H9 (cell line): ENCODE results near the gene FBXO24. TPM values are rescaled to one million over a fixed set of nuclear protein-coding genes. Genes with fewer than 3 reads are reported as not detected.

Source experiments
- DNase-seq: peaks from one replicate; pipeline ENCODE4 v3.0.0-alpha.2; 2017
- H2AFZ ChIP-seq: one replicate; pipeline ENCODE4 v1.6.1; 2013; ENCODE audit warnings: mild to moderate bottlenecking, low read length, control low read depth, moderate library complexity
- H2AK5ac ChIP-seq: 2 replicates; pipeline ENCODE4 v1.6.1; 2013; ENCODE audit warnings: low read length, control low read depth, mixed read lengths; ENCODE audit not compliant: insufficient read length
- H2BK120ac ChIP-seq: one replicate; pipeline ENCODE4 v1.6.1; 2013; ENCODE audit warnings: low read depth, mild to moderate bottlenecking, low read length, control low read depth, inconsistent platforms; ENCODE audit not compliant: poor library complexity, severe bottlenecking
- H2BK12ac ChIP-seq: 2 replicates; pipeline ENCODE4 v1.6.1; 2013; ENCODE audit warnings: low read length, control low read depth, mixed read lengths, low read depth; ENCODE audit not compliant: insufficient read length
- H2BK15ac ChIP-seq: 2 replicates; pipeline ENCODE4 v1.6.1; 2013; ENCODE audit warnings: low read depth, low read length, control low read depth
- H2BK20ac ChIP-seq: one replicate; pipeline ENCODE4 v1.6.1; 2013; ENCODE audit warnings: low read depth, mild to moderate bottlenecking, low read length, control low read depth, inconsistent platforms; ENCODE audit not compliant: poor library complexity, severe bottlenecking
- H2BK5ac ChIP-seq: 2 replicates; pipeline ENCODE4 v1.6.1; 2013; ENCODE audit warnings: low read length, control low read depth, mixed read lengths; ENCODE audit not compliant: insufficient read length
- H3K14ac ChIP-seq: 2 replicates; pipeline ENCODE4 v1.6.1; 2013; ENCODE audit warnings: low read length, control low read depth; ENCODE audit not compliant: insufficient read depth
- H3K18ac ChIP-seq: 2 replicates; pipeline ENCODE4 v1.6.1; 2013; ENCODE audit warnings: low read depth, mild to moderate bottlenecking, mixed read lengths, low read length, control low read depth; ENCODE audit not compliant: insufficient read length
- H3K23ac ChIP-seq: 2 replicates; pipeline ENCODE4 v1.6.1; 2013; ENCODE audit warnings: low read length, control low read depth, mixed read lengths, low read depth; ENCODE audit not compliant: insufficient read length
- H3K23me2 ChIP-seq: 2 replicates; pipeline ENCODE4 v1.6.1; 2013; ENCODE audit warnings: low read depth, mild to moderate bottlenecking, mixed read lengths, low read length, control low read depth; ENCODE audit not compliant: insufficient read length, poor library complexity, severe bottlenecking
- H3K27ac ChIP-seq: 2 replicates; pipeline ENCODE4 v1.5.1; 2013; ENCODE audit warnings: low read length, control low read depth, mixed read lengths, low read depth; ENCODE audit not compliant: insufficient read length
- H3K27me3 ChIP-seq: 2 replicates; pipeline ENCODE4 v1.6.1; 2013; ENCODE audit warnings: low read length, control low read depth, inconsistent platforms; ENCODE audit not compliant: insufficient read depth
- H3K4ac ChIP-seq: 2 replicates; pipeline ENCODE4 v1.6.1; 2013; ENCODE audit warnings: low read depth, mild to moderate bottlenecking, control low read depth, inconsistent platforms, low read length, moderate library complexity
- H3K4me1 ChIP-seq: 2 replicates; pipeline ENCODE4 v1.6.1; 2013; ENCODE audit warnings: low read length, control low read depth, inconsistent platforms; ENCODE audit not compliant: insufficient read depth
- H3K4me2 ChIP-seq: 2 replicates; pipeline ENCODE4 v1.6.1; 2013; ENCODE audit warnings: low read length, control low read depth, mixed read lengths; ENCODE audit not compliant: insufficient read length, insufficient read depth
- H3K56ac ChIP-seq: 2 replicates; pipeline ENCODE4 v1.6.1; 2013; ENCODE audit warnings: low read depth, mild to moderate bottlenecking, mixed read lengths, low read length, control low read depth; ENCODE audit not compliant: insufficient read length
- H3K79me1 ChIP-seq: 2 replicates; pipeline ENCODE4 v1.6.1; 2013; ENCODE audit warnings: low read depth, mild to moderate bottlenecking, moderate library complexity, low read length, control low read depth, inconsistent platforms; ENCODE audit not compliant: insufficient read depth, poor library complexity, severe bottlenecking
- H3K79me2 ChIP-seq: 2 replicates; pipeline ENCODE4 v1.6.1; 2013; ENCODE audit warnings: low read length, control low read depth, inconsistent platforms; ENCODE audit not compliant: insufficient read depth
- H3K9ac ChIP-seq: 2 replicates; pipeline ENCODE4 v1.6.1; 2013; ENCODE audit warnings: low read length, control low read depth, mixed read lengths; ENCODE audit not compliant: insufficient read length; ENCODE audit errors: extremely low read depth
- H3K9me3 ChIP-seq: one replicate; pipeline ENCODE4 v1.6.1; 2013; ENCODE audit warnings: low read depth, low read length, inconsistent platforms; ENCODE audit not compliant: control insufficient read depth
- H3T11ph ChIP-seq: one replicate; pipeline ENCODE4 v1.6.1; 2013; ENCODE audit warnings: mild to moderate bottlenecking, low read length, control low read depth, inconsistent platforms
- H4K20me1 ChIP-seq: one replicate; pipeline ENCODE4 v1.6.1; 2013; ENCODE audit not compliant: control insufficient read depth, insufficient read length, insufficient read depth
- H4K5ac ChIP-seq: 2 replicates; pipeline ENCODE4 v1.6.1; 2013; ENCODE audit warnings: low read depth, mild to moderate bottlenecking, mixed read lengths, low read length, control low read depth; ENCODE audit not compliant: insufficient read length
- H4K8ac ChIP-seq: replicated peaks from 2 replicates; pipeline ENCODE4 v1.6.1; 2013; ENCODE audit warnings: low read length, control low read depth, mixed read lengths, low read depth; ENCODE audit not compliant: insufficient read length
- H4K91ac ChIP-seq: 2 replicates; pipeline ENCODE4 v1.6.1; 2013; ENCODE audit warnings: low read depth, mild to moderate bottlenecking, moderate library complexity, mixed read lengths, low read length, control low read depth; ENCODE audit not compliant: insufficient read length
- H3K27ac Mint-ChIP-seq, 3 experiments: 2 replicates in 2 of 3; 3 replicates in 1 of 3; pipeline ENCODE4 v1.8.0; 2020 to 2021; ENCODE audit warnings: mixed read lengths in 3 of 3, mild to moderate bottlenecking in 1 of 3, moderate library complexity in 1 of 3
- H3K27me3 Mint-ChIP-seq: 2 replicates; pipeline ENCODE4 v1.8.0; 2021; ENCODE audit warnings: low read depth, mild to moderate bottlenecking, moderate library complexity, mixed read lengths
- H3K36me3 Mint-ChIP-seq, 3 experiments: 2 replicates in 2 of 3; 3 replicates in 1 of 3; pipeline ENCODE4 v1.8.0; 2020 to 2021; ENCODE audit warnings: low read depth in 3 of 3, mixed read lengths in 3 of 3; ENCODE audit not compliant: insufficient read depth in 1 of 3
- H3K4me1 Mint-ChIP-seq, 2 experiments: 2 replicates each; pipeline ENCODE4 v1.8.0; 2020; ENCODE audit warnings: mixed read lengths in 2 of 2
- H3K4me3 Mint-ChIP-seq, 2 experiments: 2 replicates in 1 of 2; 3 replicates in 1 of 2; pipeline ENCODE4 v1.8.0; 2020 to 2021; ENCODE audit warnings: mild to moderate bottlenecking in 2 of 2, mixed read lengths in 2 of 2, moderate library complexity in 1 of 2
- H3K9me3 Mint-ChIP-seq, 2 experiments: 2 replicates in 1 of 2; 3 replicates in 1 of 2; pipeline ENCODE4 v1.8.0; 2020; ENCODE audit warnings: mild to moderate bottlenecking in 2 of 2, mixed read lengths in 2 of 2, moderate library complexity in 1 of 2
- WGBS: extraction: QIAGEN DNeasy Blood & Tissue Kit; methylation state at CpG from one replicate; pipeline ENCODE4 v1.1.7; 2013; ENCODE audit warnings: missing lambda C conversion rate, low lambda C conversion rate, mixed read lengths; ENCODE audit not compliant: insufficient read length; ENCODE audit errors: extremely low coverage; 5-methylcytosine and 5-hydroxymethylcytosine counted together
- total RNA-seq: library from RNA; stranded (reverse); gene quantifications from 2 replicates; pipeline ENCODE4 v1.2.1, GENCODE V29; 2021
- TF ChIP-seq, protein P1 (sequence below): fragments of 200-600 bp; sonication (generic); conservative IDR thresholded peaks from 3 replicates; pipeline ENCODE4 v1.8.0; 2021; ENCODE audit warnings: antibody characterized with exemption, mild to moderate bottlenecking

The FBXO24 gene
- total RNA-seq, 1 experiment from 2014 or later, result 0.85 TPM

DNA sequence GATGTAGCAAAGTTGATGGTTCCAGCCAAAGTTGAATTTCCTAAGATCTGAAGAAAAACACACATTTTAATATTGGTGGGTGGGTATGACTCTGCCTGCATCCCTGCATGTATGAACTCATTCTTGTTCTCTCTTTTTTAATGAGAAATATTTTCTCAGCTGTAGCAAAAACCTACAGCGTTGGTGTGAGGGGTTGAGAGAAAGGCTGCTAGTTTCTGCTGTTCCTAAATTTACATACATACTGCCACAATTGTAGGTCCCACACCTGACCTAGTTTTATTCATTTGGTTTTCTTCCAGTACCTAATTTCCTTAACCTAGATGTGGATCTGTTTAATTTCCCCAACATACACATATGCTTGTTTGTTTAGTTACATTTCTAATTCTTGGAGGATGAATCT lies 42.5 kb upstream of the FBXO24 start:
- no peaks in the 10 kb centered on the region; the same call in 1 of the 2 replicates for H3K27me3 ChIP-seq
- no peak overlapping the region for H3T11ph ChIP-seq
- H3K23me2 ChIP-seq, result peaks cover 8% of the 10 kb centered on the region
- H4K91ac ChIP-seq, result no peak overlapping the region
- H3K56ac ChIP-seq, result no peak overlapping the region
- no peaks in the 10 kb centered on the region; a peak in 1 of 7 replicates for H3K36me3 Mint-ChIP-seq
- H2BK120ac ChIP-seq, result no peak overlapping the region
- no peak overlapping the region for H2AFZ ChIP-seq
- no peaks in the 10 kb centered on the region for H4K20me1 ChIP-seq
- no CpG with 5 or more reads among the region's 1 CpG for WGBS
- H3K27ac ChIP-seq, result no peak overlapping the region
- H3K4ac ChIP-seq, result no peak overlapping the region
- H3K4me3 Mint-ChIP-seq, result no peak overlapping the region
- no peak overlapping the region for H2BK20ac ChIP-seq
- H3K27me3 Mint-ChIP-seq, result peaks cover 19% of the 10 kb centered on the region
- H3K27ac Mint-ChIP-seq, result no peak overlapping the region; a peak in 1 of 7 replicates
- H3K14ac ChIP-seq, result no peak overlapping the region
- no peak overlapping the region for H3K4me2 ChIP-seq
- H4K8ac ChIP-seq, result no peak overlapping the region
- TF ChIP-seq, protein P1, sequence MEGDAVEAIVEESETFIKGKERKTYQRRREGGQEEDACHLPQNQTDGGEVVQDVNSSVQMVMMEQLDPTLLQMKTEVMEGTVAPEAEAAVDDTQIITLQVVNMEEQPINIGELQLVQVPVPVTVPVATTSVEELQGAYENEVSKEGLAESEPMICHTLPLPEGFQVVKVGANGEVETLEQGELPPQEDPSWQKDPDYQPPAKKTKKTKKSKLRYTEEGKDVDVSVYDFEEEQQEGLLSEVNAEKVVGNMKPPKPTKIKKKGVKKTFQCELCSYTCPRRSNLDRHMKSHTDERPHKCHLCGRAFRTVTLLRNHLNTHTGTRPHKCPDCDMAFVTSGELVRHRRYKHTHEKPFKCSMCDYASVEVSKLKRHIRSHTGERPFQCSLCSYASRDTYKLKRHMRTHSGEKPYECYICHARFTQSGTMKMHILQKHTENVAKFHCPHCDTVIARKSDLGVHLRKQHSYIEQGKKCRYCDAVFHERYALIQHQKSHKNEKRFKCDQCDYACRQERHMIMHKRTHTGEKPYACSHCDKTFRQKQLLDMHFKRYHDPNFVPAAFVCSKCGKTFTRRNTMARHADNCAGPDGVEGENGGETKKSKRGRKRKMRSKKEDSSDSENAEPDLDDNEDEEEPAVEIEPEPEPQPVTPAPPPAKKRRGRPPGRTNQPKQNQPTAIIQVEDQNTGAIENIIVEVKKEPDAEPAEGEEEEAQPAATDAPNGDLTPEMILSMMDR, result no peak
- H2BK15ac ChIP-seq, result no peak overlapping the region
- H3K4me1 ChIP-seq, result peaks cover 19% of the 10 kb centered on the region
- H2BK12ac ChIP-seq, result no peak overlapping the region
- H2BK5ac ChIP-seq, result no peak overlapping the region
- no peak overlapping the region for H2AK5ac ChIP-seq
- peaks cover 76 to 81% of the 10 kb centered on the region in 2 experiments for H3K4me1 Mint-ChIP-seq
- H3K9me3 Mint-ChIP-seq, result no peaks in the 10 kb centered on the region; a peak in 1 of 5 replicates
- no peak for DNase-seq
- no peak overlapping the region for H3K18ac ChIP-seq
- H3K9me3 ChIP-seq, result no peaks in the 10 kb centered on the region
- H3K79me1 ChIP-seq, result no peaks in the 10 kb centered on the region
- H3K9ac ChIP-seq, result no peak overlapping the region
- H4K5ac ChIP-seq, result no peak overlapping the region
- H3K79me2 ChIP-seq, result no peaks in the 10 kb centered on the region
- H3K23ac ChIP-seq, result no peak overlapping the region
